ENCODE data around the gene SH3TC2.

The SH3TC2 gene

GRCh38 chr5:148996270-148996669, 66.6 kb downstream of the SH3TC2 start:
- H3K27me3 ChIP-seq (replicated peaks; ENCODE audit: control insufficient read depth, insufficient read depth, low read length, poor library complexity, severe bottlenecking) = no peaks in the 10 kb centered on the region
- no peaks in the 10 kb centered on the region for H3K9me3 ChIP-seq (ENCODE audit: control insufficient read depth, low read length)
- no peaks in the 10 kb centered on the region for H3K36me3 ChIP-seq (ENCODE audit: control insufficient read depth, insufficient read depth, low read length)
- H3K4me1 ChIP-seq (ENCODE audit: control insufficient read depth, insufficient read depth, low read length, poor library complexity, severe bottlenecking) = no peaks in the 10 kb centered on the region
- H3K27ac ChIP-seq (ENCODE audit: insufficient read depth, low read length, poor library complexity, severe bottlenecking) = no peak overlapping the region
- no peak for DNase-seq
- no peak overlapping the region for H3K4me3 ChIP-seq (ENCODE audit: insufficient read depth, low read depth, low read length, poor library complexity, severe bottlenecking)

- Histone ChIP-seq H3K27ac (ENCODE audit: insufficient read depth, low read length, poor library complexity, severe bottlenecking) (no peak overlapping the region), H3K9me3 (ENCODE audit: control insufficient read depth, low read length) (no peaks in the 10 kb centered on the region), H3K36me3 (ENCODE audit: control insufficient read depth, insufficient read depth, low read length) (no peaks in the 10 kb centered on the region), H3K27me3 (replicated peaks; ENCODE audit: control insufficient read depth, insufficient read depth, low read length, poor library complexity, severe bottlenecking) (no peaks in the 10 kb centered on the region), H3K4me3 (ENCODE audit: insufficient read depth, low read depth, low read length, poor library complexity, severe bottlenecking) (no peak overlapping the region), H3K4me1 (ENCODE audit: control insufficient read depth, insufficient read depth, low read length, poor library complexity, severe bottlenecking) (no peaks in the 10 kb centered on the region)
- no peak for DNase-seq
Observed at GRCh38 chr5:148995791-148996190, 67.1 kb downstream of the SH3TC2 start.

- H3K27ac ChIP-seq (ENCODE audit: insufficient read depth, low read length, poor library complexity, severe bottlenecking) = no peak overlapping the region
- no peak for DNase-seq
Observed at GRCh38 chr5:148993283-148993936, 69.5 kb downstream of the SH3TC2 start.

GRCh38 chr5:148992265-148992664, 70.6 kb downstream of the SH3TC2 start:
- no peaks in the 10 kb centered on the region for H3K4me1 ChIP-seq (ENCODE audit: control insufficient read depth, insufficient read depth, low read length, poor library complexity, severe bottlenecking)
- no peaks in the 10 kb centered on the region for H3K36me3 ChIP-seq (ENCODE audit: control insufficient read depth, insufficient read depth, low read length)
- H3K27ac ChIP-seq (ENCODE audit: insufficient read depth, low read length, poor library complexity, severe bottlenecking) = no peak overlapping the region
- H3K9me3 ChIP-seq (ENCODE audit: control insufficient read depth, low read length) = no peaks in the 10 kb centered on the region
- no peak for DNase-seq
- no peak overlapping the region for H3K4me3 ChIP-seq (ENCODE audit: insufficient read depth, low read depth, low read length, poor library complexity, severe bottlenecking)
- H3K27me3 ChIP-seq (replicated peaks; ENCODE audit: control insufficient read depth, insufficient read depth, low read length, poor library complexity, severe bottlenecking) = no peaks in the 10 kb centered on the region

More at GRCh38 chr5:148993283-148993936, 69.5 kb downstream of the SH3TC2 start:
- Histone ChIP-seq H3K4me1 (ENCODE audit: control insufficient read depth, insufficient read depth, low read length, poor library complexity, severe bottlenecking) (no peaks in the 10 kb centered on the region), H3K4me3 (ENCODE audit: insufficient read depth, low read depth, low read length, poor library complexity, severe bottlenecking) (no peak overlapping the region), H3K9me3 (ENCODE audit: control insufficient read depth, low read length) (no peaks in the 10 kb centered on the region), H3K36me3 (ENCODE audit: control insufficient read depth, insufficient read depth, low read length) (no peaks in the 10 kb centered on the region), H3K27me3 (replicated peaks; ENCODE audit: control insufficient read depth, insufficient read depth, low read length, poor library complexity, severe bottlenecking) (no peaks in the 10 kb centered on the region)

- Histone ChIP-seq H3K27me3 (replicated peaks; ENCODE audit: control insufficient read depth, insufficient read depth, low read length, poor library complexity, severe bottlenecking) (no peaks in the 10 kb centered on the region), H3K27ac (ENCODE audit: insufficient read depth, low read length, poor library complexity, severe bottlenecking) (no peak overlapping the region), H3K36me3 (ENCODE audit: control insufficient read depth, insufficient read depth, low read length) (no peaks in the 10 kb centered on the region), H3K9me3 (ENCODE audit: control insufficient read depth, low read length) (no peaks in the 10 kb centered on the region), H3K4me3 (ENCODE audit: insufficient read depth, low read depth, low read length, poor library complexity, severe bottlenecking) (no peak overlapping the region), H3K4me1 (ENCODE audit: control insufficient read depth, insufficient read depth, low read length, poor library complexity, severe bottlenecking) (no peaks in the 10 kb centered on the region)
- DNase-seq = no peak
Observed at GRCh38 chr5:148991566-148991965, 71.3 kb downstream of the SH3TC2 start.

- Histone ChIP-seq H3K4me3 (ENCODE audit: insufficient read depth, low read depth, low read length, poor library complexity, severe bottlenecking) (no peak overlapping the region), H3K9me3 (ENCODE audit: control insufficient read depth, low read length) (no peaks in the 10 kb centered on the region), H3K27me3 (replicated peaks; ENCODE audit: control insufficient read depth, insufficient read depth, low read length, poor library complexity, severe bottlenecking) (no peaks in the 10 kb centered on the region), H3K4me1 (ENCODE audit: control insufficient read depth, insufficient read depth, low read length, poor library complexity, severe bottlenecking) (no peaks in the 10 kb centered on the region), H3K36me3 (ENCODE audit: control insufficient read depth, insufficient read depth, low read length) (no peaks in the 10 kb centered on the region), H3K27ac (ENCODE audit: insufficient read depth, low read length, poor library complexity, severe bottlenecking) (no peak overlapping the region)
- no peak for DNase-seq
Observed at GRCh38 chr5:148990817-148991216, 72.0 kb downstream of the SH3TC2 start.

- Histone ChIP-seq H3K4me3 (ENCODE audit: insufficient read depth, low read depth, low read length, poor library complexity, severe bottlenecking) (no peak overlapping the region), H3K36me3 (ENCODE audit: control insufficient read depth, insufficient read depth, low read length) (no peaks in the 10 kb centered on the region), H3K9me3 (ENCODE audit: control insufficient read depth, low read length) (no peaks in the 10 kb centered on the region), H3K27ac (ENCODE audit: insufficient read depth, low read length, poor library complexity, severe bottlenecking) (no peak overlapping the region), H3K27me3 (replicated peaks; ENCODE audit: control insufficient read depth, insufficient read depth, low read length, poor library complexity, severe bottlenecking) (no peaks in the 10 kb centered on the region), H3K4me1 (ENCODE audit: control insufficient read depth, insufficient read depth, low read length, poor library complexity, severe bottlenecking) (no peaks in the 10 kb centered on the region)
- DNase-seq = no peak
Observed at GRCh38 chr5:148989567-148989966, 73.3 kb downstream of the SH3TC2 start.

GRCh38 chr5:148988328-148988727, 74.5 kb downstream of the SH3TC2 start:
- no peaks in the 10 kb centered on the region for H3K36me3 ChIP-seq (ENCODE audit: control insufficient read depth, insufficient read depth, low read length)
- no peaks in the 10 kb centered on the region for H3K27me3 ChIP-seq (replicated peaks; ENCODE audit: control insufficient read depth, insufficient read depth, low read length, poor library complexity, severe bottlenecking)
- no peaks in the 10 kb centered on the region for H3K4me1 ChIP-seq (ENCODE audit: control insufficient read depth, insufficient read depth, low read length, poor library complexity, severe bottlenecking)
- H3K4me3 ChIP-seq (ENCODE audit: insufficient read depth, low read depth, low read length, poor library complexity, severe bottlenecking) = no peak overlapping the region
- no peak for DNase-seq
- H3K27ac ChIP-seq (ENCODE audit: insufficient read depth, low read length, poor library complexity, severe bottlenecking) = no peak overlapping the region
- no peaks in the 10 kb centered on the region for H3K9me3 ChIP-seq (ENCODE audit: control insufficient read depth, low read length)

- Histone ChIP-seq H3K9me3 (ENCODE audit: control insufficient read depth, low read length) (no peaks in the 10 kb centered on the region), H3K4me3 (ENCODE audit: insufficient read depth, low read depth, low read length, poor library complexity, severe bottlenecking) (no peak overlapping the region), H3K4me1 (ENCODE audit: control insufficient read depth, insufficient read depth, low read length, poor library complexity, severe bottlenecking) (no peaks in the 10 kb centered on the region), H3K27ac (ENCODE audit: insufficient read depth, low read length, poor library complexity, severe bottlenecking) (no peak overlapping the region), H3K36me3 (ENCODE audit: control insufficient read depth, insufficient read depth, low read length) (no peaks in the 10 kb centered on the region), H3K27me3 (replicated peaks; ENCODE audit: control insufficient read depth, insufficient read depth, low read length, poor library complexity, severe bottlenecking) (peaks cover 3% of the 10 kb centered on the region)
- no peak for DNase-seq
Observed at GRCh38 chr5:148986636-148987035, 76.2 kb downstream of the SH3TC2 start.

- Histone ChIP-seq H3K9me3 (ENCODE audit: control insufficient read depth, low read length) (no peaks in the 10 kb centered on the region), H3K4me1 (ENCODE audit: control insufficient read depth, insufficient read depth, low read length, poor library complexity, severe bottlenecking) (no peaks in the 10 kb centered on the region), H3K36me3 (ENCODE audit: control insufficient read depth, insufficient read depth, low read length) (no peaks in the 10 kb centered on the region), H3K27ac (ENCODE audit: insufficient read depth, low read length, poor library complexity, severe bottlenecking) (no peak overlapping the region), H3K4me3 (ENCODE audit: insufficient read depth, low read depth, low read length, poor library complexity, severe bottlenecking) (no peak overlapping the region), H3K27me3 (replicated peaks; ENCODE audit: control insufficient read depth, insufficient read depth, low read length, poor library complexity, severe bottlenecking) (peaks cover 3% of the 10 kb centered on the region)
- DNase-seq = no peak
Observed at GRCh38 chr5:148984345-148984744, 78.5 kb downstream of the SH3TC2 start.
